ENCODE data around the gene WIPF3. TPM values are rescaled to one million over a fixed set of nuclear protein-coding genes. Genes with fewer than 3 reads are reported as not detected.

Gene WIPF3
- total RNA-seq, 1 donor: not detected

DNA sequence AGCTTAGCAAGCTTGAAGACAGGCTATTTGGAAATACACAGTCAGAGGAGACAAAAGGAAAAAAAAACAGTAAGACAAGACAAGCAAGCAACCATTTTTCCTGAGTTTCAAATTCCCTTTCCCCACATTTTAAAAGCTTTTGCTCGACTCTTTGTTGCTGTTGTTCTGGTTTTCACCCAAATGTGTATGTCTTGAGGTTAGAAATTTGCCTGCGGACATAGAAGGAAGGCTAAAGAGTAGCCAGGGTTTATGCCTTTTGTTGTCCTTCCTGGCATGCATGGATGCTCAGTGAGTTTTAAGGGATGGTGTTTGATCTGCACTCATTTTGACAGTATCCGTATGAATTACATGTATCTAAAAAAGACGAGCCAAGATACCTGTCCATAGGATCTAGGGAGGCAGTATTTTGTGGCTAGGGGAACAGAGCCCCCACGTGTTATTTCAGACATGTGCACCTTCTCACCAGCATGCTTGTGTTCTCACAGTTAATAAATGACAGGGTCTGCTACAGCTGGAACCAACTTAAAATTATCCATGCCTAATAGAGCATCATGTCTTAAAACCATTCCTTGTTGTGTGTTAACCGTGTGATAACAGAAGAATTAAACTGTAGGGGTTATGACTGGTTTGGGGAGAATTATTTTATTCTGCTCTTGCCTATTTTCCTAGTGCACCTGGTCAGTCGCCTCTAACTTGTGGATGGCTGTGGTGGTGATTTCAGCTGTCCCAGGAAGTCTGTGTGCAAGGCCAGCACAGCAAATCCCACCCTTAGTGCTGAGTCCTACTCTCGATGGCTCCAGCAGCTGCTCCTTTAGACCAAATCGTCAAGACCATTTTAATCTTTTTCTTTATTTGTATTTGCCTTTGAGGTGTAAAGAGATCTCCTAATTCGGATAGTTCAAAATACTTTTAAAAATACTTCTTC, 9.1 kb downstream of the WIPF3 start:
- no peak for DNase-seq (ENCODE audit: low read depth)
- H3K4me3 ChIP-seq (ENCODE audit: low read depth, low read length): no peak overlapping the region
- TF ChIP-seq, protein P1, sequence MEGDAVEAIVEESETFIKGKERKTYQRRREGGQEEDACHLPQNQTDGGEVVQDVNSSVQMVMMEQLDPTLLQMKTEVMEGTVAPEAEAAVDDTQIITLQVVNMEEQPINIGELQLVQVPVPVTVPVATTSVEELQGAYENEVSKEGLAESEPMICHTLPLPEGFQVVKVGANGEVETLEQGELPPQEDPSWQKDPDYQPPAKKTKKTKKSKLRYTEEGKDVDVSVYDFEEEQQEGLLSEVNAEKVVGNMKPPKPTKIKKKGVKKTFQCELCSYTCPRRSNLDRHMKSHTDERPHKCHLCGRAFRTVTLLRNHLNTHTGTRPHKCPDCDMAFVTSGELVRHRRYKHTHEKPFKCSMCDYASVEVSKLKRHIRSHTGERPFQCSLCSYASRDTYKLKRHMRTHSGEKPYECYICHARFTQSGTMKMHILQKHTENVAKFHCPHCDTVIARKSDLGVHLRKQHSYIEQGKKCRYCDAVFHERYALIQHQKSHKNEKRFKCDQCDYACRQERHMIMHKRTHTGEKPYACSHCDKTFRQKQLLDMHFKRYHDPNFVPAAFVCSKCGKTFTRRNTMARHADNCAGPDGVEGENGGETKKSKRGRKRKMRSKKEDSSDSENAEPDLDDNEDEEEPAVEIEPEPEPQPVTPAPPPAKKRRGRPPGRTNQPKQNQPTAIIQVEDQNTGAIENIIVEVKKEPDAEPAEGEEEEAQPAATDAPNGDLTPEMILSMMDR (IDR thresholded peaks at IDR 0.05; ENCODE audit: insufficient read depth, low read length): no peak

DNA sequence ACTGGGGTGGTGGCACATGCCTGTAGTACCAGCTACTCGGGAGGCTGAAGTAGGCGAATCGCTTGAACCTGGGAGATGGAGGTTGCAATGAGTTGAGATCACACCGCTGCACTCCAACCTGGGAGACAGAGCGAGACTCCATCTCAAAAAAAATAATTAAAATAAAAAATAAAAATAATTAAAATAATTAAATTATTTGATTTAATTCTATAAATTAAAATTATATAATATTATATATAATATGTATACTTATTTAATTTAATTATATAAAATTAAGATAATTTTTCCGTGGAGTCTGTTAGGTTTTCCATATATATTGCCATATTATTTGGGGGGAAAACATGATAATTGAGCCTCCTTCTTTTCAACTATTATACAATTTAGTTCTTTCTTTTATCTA, 12.0 kb downstream of the WIPF3 start:
- TF ChIP-seq, protein P1 (IDR thresholded peaks at IDR 0.05; ENCODE audit: insufficient read depth, low read length): no peak
- DNase-seq (ENCODE audit: low read depth): no peak
- H3K4me3 ChIP-seq (ENCODE audit: low read depth, low read length): no peak overlapping the region

DNA sequence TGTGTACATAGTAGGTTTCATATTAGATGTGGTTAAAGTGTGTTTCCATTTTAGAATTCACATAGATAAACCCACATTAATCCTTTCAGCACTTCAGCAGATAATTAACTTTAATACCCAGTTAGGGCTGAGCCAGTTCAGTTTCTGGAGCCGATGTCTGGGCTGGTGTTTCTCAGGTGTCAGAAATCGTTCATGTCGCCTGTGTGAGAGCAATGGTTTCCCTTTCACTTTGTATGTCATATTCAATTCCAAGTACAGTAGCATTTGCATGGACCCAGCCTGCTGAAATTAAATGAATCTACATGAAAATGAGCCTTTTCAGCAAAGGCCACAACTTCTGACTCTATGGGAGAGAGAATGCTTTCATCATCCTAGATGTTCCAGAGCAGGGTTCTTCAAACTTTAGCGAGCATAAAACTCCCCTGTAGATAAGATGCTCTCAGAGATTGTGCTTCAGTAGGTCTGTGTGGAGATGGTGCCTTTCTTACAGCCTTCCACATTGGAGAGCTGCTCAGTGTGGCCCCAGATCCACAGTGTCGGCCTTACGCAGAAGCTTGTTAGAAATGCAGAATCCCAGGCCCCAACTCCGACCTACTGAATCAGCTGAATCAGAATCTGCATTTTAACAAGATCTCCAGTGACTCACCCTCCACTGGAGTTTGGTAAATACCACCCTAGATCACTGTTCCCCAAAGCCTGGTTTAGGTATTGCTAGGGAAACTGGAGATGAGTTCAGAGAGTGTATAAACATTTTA, 19.6 kb downstream of the WIPF3 start:
- no peak for DNase-seq (ENCODE audit: low read depth)
- H3K4me3 ChIP-seq (ENCODE audit: low read depth, low read length): no peak overlapping the region
- TF ChIP-seq, protein P1 (IDR thresholded peaks at IDR 0.05; ENCODE audit: insufficient read depth, low read length): no peak

DNA sequence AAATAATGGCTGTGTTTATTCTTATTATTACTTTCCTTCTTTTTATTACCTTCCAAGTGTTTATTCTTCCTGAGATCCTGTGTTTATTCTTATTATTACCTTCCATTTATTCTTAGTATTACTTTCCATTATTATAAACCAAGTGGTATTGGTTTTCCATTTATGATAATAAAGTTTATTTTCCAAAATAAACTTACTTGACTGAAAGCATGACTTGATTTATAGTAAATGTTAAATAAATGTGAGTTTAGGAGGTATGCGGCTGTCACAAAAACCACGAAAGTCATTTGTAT, 20.2 kb downstream of the WIPF3 start:
- no peak for DNase-seq (ENCODE audit: low read depth)
- no peak overlapping the region for H3K4me3 ChIP-seq (ENCODE audit: low read depth, low read length)
- TF ChIP-seq, protein P1 (IDR thresholded peaks at IDR 0.05; ENCODE audit: insufficient read depth, low read length): no peak

DNA sequence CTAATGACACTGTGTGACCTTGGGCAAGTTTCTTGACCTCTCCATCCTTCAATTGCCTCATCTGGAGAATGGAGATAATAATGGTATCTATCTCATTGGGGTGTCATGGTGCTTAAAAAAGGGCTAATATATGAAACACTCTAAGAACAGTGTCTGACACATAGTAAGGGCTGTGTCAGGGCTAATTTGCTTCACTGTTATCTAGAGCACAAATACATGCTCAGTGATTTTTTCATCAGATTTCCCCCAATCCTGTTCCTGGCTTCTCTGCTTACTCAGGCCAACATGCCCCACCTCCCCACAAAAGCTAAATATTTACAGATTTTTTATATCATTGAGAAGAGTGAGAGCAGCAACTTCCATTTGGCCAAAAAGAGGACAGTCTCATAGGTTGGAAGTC, 20.6 kb downstream of the WIPF3 start:
- DNase-seq (ENCODE audit: low read depth): no peak
- TF ChIP-seq, protein P1 (IDR thresholded peaks at IDR 0.05; ENCODE audit: insufficient read depth, low read length): no peak
- no peak overlapping the region for H3K4me3 ChIP-seq (ENCODE audit: low read depth, low read length)

DNA sequence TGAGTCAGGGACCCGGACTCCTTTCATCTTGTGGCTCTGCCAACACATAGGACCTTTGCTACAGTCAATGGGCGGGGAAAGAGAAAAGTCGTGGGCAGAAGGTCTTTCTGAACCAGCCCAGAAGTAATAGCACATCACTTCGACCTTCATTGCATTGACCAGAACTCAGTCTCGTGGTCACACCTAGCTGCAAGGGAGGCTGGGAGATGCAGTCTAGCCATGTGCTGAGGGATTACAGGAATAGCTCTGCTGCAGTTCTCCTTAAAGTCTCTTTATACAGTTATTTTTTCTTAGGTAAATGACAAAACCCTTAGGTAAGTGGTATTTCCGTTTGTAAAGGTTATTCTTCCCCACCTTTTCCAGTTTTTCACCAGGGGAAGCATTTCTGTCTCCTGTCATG, 25.4 kb downstream of the WIPF3 start:
- DNase-seq (ENCODE audit: low read depth): no peak
- TF ChIP-seq, protein P1 (IDR thresholded peaks at IDR 0.05; ENCODE audit: insufficient read depth, low read length): no peak
- H3K4me3 ChIP-seq (ENCODE audit: low read depth, low read length): no peak overlapping the region

Data from fibroblast of the aortic adventitia (primary cell).